Dendritic cell treated with granulocyte-macrophage colony-stimulating factor and Interleukin-4, amounts not matched to agents 40 ng/mL and 50 ng/mL, for 4 days (primary cell): ENCODE measurements around the gene IFT81.

Source experiments
- H3K27ac Mint-ChIP-seq: one replicate; pipeline ENCODE4 v1.8.0; 2022; ENCODE audit warnings: mild to moderate bottlenecking, mixed read lengths
- H3K27me3 Mint-ChIP-seq: one replicate; pipeline ENCODE4 v1.8.0; 2022; ENCODE audit warnings: mild to moderate bottlenecking, mixed read lengths
- H3K36me3 Mint-ChIP-seq: one replicate; pipeline ENCODE4 v1.8.0; 2022; ENCODE audit warnings: low read depth, mixed read lengths
- H3K4me1 Mint-ChIP-seq: one replicate; pipeline ENCODE4 v1.8.0; 2022; ENCODE audit warnings: low read depth, mixed read lengths
- H3K4me3 Mint-ChIP-seq: one replicate; pipeline ENCODE4 v1.8.0; 2022; ENCODE audit warnings: mild to moderate bottlenecking, moderate library complexity, mixed read lengths
- H3K9me3 Mint-ChIP-seq: one replicate; pipeline ENCODE4 v1.8.0; 2022; ENCODE audit warnings: mixed read lengths
- intact Hi-C: fragments of 100-400 bp; cut with micrococcal nuclease; formaldehyde crosslinking; loops from one replicate; pipeline ENCODE4 v1.15.0; 2022

IFT81 gene

DNA sequence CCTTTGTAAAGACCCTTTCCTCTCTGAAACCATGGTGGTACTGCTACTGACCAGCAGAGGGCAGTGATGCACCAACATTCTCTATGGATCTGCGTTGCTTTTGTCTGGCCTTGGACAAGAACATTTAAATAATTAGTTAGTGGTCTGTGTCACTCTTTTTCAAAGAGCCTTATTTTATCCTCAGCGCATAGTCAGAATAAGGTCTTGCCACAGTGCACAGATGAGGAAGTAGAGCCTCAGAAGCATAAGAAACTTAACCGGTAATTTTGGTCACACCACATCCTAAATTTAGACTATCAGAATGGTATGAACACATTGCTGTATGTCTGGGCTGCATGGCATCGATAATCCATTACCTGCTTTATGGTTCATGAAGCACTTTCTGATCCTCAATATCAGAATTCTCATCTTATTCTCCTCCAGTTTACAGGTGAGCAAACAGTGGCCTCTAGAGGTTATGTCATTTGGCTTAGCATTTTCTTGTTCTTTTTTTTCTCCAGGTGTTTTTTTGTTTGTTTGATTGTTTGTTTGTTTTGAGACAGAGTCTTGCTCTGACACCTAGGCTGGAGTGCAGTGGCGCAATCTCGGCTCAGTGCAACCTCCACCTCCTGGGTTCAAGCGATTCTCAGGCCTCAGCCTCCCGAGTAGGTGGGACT is 23.7 kb upstream of the IFT81 start:
- Mint-ChIP-seq H3K27ac (peak overlapping the region; percentile 48), H3K9me3 (no peaks in the 10 kb centered on the region), H3K4me3 (no peak overlapping the region), H3K27me3 (no peaks in the 10 kb centered on the region), H3K36me3 (no peaks in the 10 kb centered on the region), H3K4me1 (peaks cover 32% of the 10 kb centered on the region)
- intact Hi-C loops: loop anchor here (1.0 to 10.0 kb wide), 2 partner anchors 145 to 184 kb away; partner anchors contain the start of gene ATP2A2

DNA sequence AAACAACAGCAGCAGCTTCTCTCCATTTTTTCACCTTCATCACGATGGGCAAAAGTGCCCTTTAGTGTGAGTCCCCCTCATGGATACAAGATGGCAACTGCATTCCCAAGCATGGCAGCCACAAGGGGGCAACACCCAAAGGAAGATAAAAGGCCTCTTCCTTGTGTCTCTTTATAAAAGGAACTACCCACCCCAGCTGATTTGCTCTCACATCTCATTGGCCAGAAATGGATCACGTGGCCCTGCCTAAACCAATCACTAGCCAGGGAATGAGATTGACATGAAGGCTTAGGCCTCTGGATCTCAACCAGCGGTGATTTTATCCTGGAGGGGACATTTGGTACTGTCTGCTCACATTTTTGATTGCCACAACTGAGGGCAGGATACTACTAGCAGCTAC is 21.9 kb upstream of the IFT81 start:
- H3K4me3 Mint-ChIP-seq: no peak overlapping the region
- intact Hi-C loops: loop anchor here (10.0 kb wide), 1 partner anchor 183 kb away; the partner anchor contains the start of gene ATP2A2
- no peak overlapping the region for H3K27ac Mint-ChIP-seq
- peaks cover 37% of the 10 kb centered on the region for H3K4me1 Mint-ChIP-seq
- no peaks in the 10 kb centered on the region for H3K36me3 Mint-ChIP-seq
- H3K9me3 Mint-ChIP-seq: no peaks in the 10 kb centered on the region
- H3K27me3 Mint-ChIP-seq: no peaks in the 10 kb centered on the region

DNA sequence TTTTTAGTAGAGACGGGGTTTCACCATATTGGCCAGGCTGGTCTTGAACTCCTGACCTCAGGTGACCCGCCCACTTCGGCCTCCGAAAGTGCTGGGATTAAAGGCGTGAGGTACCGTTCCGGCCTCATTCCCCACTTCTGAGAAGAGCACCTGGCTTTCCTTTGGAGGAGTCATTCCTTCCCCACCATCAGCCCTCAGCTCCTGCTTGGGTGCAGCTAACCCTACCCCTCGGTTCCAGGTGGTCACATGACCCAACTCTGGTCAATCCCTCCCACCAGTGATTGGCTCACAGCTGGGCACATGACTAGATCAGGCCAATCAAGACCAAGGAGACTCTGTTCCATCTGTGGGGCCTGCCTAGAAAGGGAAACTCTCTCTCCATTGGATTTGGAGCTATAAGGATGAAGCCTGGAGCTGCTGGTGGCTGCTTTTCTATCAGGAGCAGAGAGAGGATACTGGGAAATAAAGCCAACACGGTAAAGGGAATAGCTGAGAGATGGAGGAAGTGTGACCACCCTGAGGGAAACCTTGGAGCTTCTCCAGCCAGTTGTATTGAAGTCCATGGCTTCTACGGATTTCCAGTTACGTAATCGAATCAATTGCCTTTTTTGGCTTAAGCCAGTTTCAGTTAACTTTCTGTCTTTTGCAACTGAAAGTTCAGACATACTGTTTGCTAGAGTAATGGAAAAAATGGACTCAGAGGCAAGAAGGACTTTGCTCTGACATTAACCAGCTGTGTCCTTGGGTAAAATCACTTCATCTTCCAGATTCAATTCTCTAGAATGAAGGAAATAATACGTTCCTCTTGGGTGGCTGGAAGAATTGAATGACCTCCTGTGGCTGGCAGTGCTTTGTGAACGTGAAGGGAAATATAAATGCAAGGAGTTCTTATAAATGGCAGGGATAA is 19.7 kb upstream of the IFT81 start:
- no peaks in the 10 kb centered on the region for H3K9me3 Mint-ChIP-seq
- H3K27me3 Mint-ChIP-seq: no peaks in the 10 kb centered on the region

GRCh38 chr12:110105159-110105558 is 19.0 kb upstream of the IFT81 start:
- intact Hi-C loops: loop anchor here (10.0 kb wide), 1 partner anchor 180 kb away; the partner anchor contains the start of gene ATP2A2
- Mint-ChIP-seq H3K4me1 (peaks cover 40% of the 10 kb centered on the region), H3K9me3 (no peaks in the 10 kb centered on the region), H3K36me3 (no peaks in the 10 kb centered on the region), H3K27ac (peak overlapping the region; percentile 13), H3K4me3 (no peak overlapping the region), H3K27me3 (no peaks in the 10 kb centered on the region)

More for the DNA sequence above, 19.7 kb upstream of the IFT81 start:
- H3K27ac Mint-ChIP-seq: peak overlapping the region; percentile 13
- no peak overlapping the region for H3K4me3 Mint-ChIP-seq
- intact Hi-C loops: loop anchor here (10.0 kb wide), 1 partner anchor 180 kb away; the partner anchor contains the start of gene ATP2A2
- peaks cover 42% of the 10 kb centered on the region for H3K4me1 Mint-ChIP-seq
- no peaks in the 10 kb centered on the region for H3K36me3 Mint-ChIP-seq

DNA sequence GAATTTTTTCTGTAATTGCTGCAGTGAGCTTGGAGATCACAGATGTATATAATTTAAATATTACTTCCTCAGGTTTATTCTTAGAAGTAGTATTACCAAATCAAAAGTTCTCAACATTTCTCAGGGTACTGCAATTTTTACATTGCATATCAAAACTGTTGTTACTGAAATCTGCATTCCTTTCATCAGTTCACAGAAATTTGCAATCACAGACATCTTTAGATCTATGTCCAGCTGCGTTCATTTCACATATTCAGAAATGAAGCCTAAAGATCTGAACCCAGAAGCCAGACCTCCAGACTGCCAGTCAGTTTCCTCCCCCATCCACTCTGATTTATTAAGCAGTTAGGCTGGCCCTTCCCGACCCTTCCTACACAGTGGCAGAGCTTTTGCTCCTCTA is 18.2 kb upstream of the IFT81 start:
- no peak overlapping the region for H3K4me3 Mint-ChIP-seq
- H3K27me3 Mint-ChIP-seq: no peaks in the 10 kb centered on the region
- intact Hi-C loops: loop anchor here (10.0 kb wide), 1 partner anchor 179 kb away; the partner anchor contains the start of gene ATP2A2
- H3K9me3 Mint-ChIP-seq: no peaks in the 10 kb centered on the region
- peaks cover 33% of the 10 kb centered on the region for H3K4me1 Mint-ChIP-seq
- no peak overlapping the region for H3K27ac Mint-ChIP-seq
- H3K36me3 Mint-ChIP-seq: no peaks in the 10 kb centered on the region

- intact Hi-C loops: loop anchor here (10.0 kb wide), 1 partner anchor 177 kb away; the partner anchor contains the start of gene ATP2A2
- Mint-ChIP-seq H3K27ac (no peak overlapping the region), H3K27me3 (no peaks in the 10 kb centered on the region)
Measured at GRCh38 chr12:110107369-110108281, 16.5 kb upstream of the IFT81 start.

GRCh38 chr12:110108309-110109036 is 15.7 kb upstream of the IFT81 start:
- peaks cover 34% of the 10 kb centered on the region for H3K4me1 Mint-ChIP-seq
- H3K4me3 Mint-ChIP-seq: no peak overlapping the region
- no peaks in the 10 kb centered on the region for H3K27me3 Mint-ChIP-seq
- H3K27ac Mint-ChIP-seq: no peak overlapping the region
- no peaks in the 10 kb centered on the region for H3K36me3 Mint-ChIP-seq
- intact Hi-C loops: loop anchor here (10.0 kb wide), 1 partner anchor 176 kb away; the partner anchor contains the start of gene ATP2A2
- H3K9me3 Mint-ChIP-seq: no peaks in the 10 kb centered on the region

More at GRCh38 chr12:110107369-110108281, 16.5 kb upstream of the IFT81 start:
- no peak overlapping the region for H3K4me3 Mint-ChIP-seq
- H3K9me3 Mint-ChIP-seq: no peaks in the 10 kb centered on the region
- H3K36me3 Mint-ChIP-seq: no peaks in the 10 kb centered on the region
- H3K4me1 Mint-ChIP-seq: peaks cover 40% of the 10 kb centered on the region

DNA sequence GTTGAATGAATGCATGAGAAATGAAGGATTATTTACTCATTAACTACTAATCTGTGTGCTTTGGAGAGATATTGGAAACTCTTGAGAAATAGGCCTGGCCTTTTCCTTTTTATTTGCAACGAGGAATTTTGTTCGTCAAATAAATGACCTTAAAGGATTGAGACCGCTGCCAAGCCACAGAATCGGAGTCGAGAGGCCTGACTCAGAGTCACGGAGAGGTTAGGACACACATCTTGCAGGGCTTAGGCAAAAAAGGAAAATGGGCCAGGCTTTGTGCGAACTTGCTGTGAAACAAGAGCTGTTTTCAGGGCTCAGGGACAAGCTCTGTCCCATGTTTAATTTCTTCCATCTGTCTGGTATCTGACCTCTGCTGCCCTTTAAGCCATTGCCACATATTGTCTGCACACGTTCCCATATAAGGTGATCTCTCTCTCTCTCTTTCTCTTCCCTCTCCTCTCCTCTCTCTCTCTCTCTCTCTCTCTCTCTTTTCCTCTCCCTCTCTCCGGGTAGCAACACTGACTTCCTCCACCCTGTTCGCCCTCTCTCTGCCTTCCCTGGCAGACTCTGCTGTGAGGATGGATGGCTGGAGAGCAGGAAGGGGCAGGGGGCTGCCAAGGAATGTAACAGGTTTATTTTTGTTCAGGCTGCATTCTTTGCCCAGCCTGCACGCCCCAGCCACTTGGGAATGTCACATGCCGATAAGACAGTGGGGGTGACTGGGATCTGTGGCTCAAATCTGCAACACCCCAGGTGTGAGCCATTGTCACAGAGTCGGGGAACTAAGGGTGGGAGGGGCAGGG is 14.9 kb upstream of the IFT81 start:
- Mint-ChIP-seq H3K27me3 (no peaks in the 10 kb centered on the region), H3K27ac (peak overlapping the region; percentile 6), H3K4me3 (no peak overlapping the region), H3K9me3 (no peaks in the 10 kb centered on the region), H3K4me1 (peaks cover 29% of the 10 kb centered on the region), H3K36me3 (no peaks in the 10 kb centered on the region)
- intact Hi-C loops: loop anchor here (10.0 kb wide), 1 partner anchor 176 kb away; the partner anchor contains the start of gene ATP2A2

- Mint-ChIP-seq H3K4me3 (no peak overlapping the region), H3K4me1 (peaks cover 21% of the 10 kb centered on the region)
- intact Hi-C loops: loop anchor here (10.0 kb wide), 1 partner anchor 175 kb away; the partner anchor contains the start of gene ATP2A2
Measured at GRCh38 chr12:110109837-110110535, 14.2 kb upstream of the IFT81 start.

DNA sequence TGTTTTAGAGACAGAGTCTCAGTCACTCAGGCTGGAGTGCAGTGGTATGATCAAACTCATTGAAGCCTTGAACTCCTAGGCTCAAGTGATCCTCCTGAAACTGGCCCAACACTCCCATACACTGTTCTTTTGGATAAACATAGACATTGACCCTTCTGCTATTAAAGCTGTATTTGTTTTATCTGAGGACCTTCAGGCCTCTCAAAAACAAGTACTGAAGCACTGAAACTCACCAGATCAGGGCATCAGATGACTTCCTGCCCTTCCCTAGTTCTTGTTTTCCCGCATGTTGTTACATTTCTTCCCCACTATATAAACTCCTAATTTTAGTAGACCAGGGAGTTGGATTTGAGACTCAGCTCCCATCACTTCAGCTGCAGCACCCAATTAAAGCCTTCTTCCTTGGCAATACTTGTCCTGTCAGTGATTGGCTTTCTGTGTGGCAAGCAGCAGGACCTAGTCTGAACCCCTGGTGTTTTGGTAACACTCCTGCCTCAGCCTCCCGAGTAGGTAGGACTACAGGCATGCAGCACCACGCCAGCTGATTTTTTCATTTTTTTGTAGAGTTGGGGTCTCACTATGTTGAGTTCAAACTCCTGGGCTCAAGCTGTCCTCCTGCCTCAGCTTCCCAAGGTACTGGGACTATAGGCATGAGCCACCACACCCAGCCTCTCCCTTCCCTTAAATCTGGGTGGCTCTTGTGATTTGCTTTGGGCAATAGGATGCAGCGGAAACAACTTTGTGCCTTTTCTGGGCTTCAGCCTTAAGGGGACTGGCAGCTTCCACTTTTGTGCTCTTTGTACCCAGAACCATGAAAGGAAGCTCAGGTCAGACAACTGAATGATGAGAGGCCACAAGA is 12.5 kb upstream of the IFT81 start:
- Mint-ChIP-seq H3K9me3 (no peaks in the 10 kb centered on the region), H3K27me3 (no peaks in the 10 kb centered on the region), H3K27ac (no peak overlapping the region), H3K4me3 (no peak overlapping the region), H3K36me3 (no peaks in the 10 kb centered on the region), H3K4me1 (peaks cover 14% of the 10 kb centered on the region)
- intact Hi-C loops: no loop called here

More at GRCh38 chr12:110109837-110110535, 14.2 kb upstream of the IFT81 start:
- no peak overlapping the region for H3K27ac Mint-ChIP-seq
- no peaks in the 10 kb centered on the region for H3K27me3 Mint-ChIP-seq
- no peaks in the 10 kb centered on the region for H3K36me3 Mint-ChIP-seq
- no peaks in the 10 kb centered on the region for H3K9me3 Mint-ChIP-seq

DNA sequence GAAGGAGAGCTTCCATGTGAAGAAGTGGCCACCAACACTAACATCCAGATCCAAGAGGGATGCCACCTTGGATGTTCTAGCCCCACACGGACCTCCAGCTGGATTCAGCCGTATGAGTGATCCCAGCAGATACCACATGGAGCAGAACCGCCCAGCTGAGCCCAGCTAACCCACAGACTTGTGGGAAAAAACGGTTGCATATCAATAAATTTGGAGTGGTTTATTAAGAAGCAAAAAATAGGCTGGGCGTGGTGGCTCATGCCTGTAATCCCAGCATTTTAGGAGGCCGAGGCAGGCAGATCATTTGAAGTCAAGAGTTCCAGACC is 11.9 kb upstream of the IFT81 start:
- no peak overlapping the region for H3K4me3 Mint-ChIP-seq
- H3K36me3 Mint-ChIP-seq: no peaks in the 10 kb centered on the region
- H3K27me3 Mint-ChIP-seq: no peaks in the 10 kb centered on the region
- H3K27ac Mint-ChIP-seq: no peak overlapping the region
- no peaks in the 10 kb centered on the region for H3K9me3 Mint-ChIP-seq
- intact Hi-C loops: no loop called here
- peaks cover 14% of the 10 kb centered on the region for H3K4me1 Mint-ChIP-seq
